Activated gamma-delta T cell treated with anti-CD3 and anti-CD28 coated beads, Interleukin-2, amount 50 U/mL, for 16 hours (primary cell): ENCODE measurements around the gene ELP5.

Experiments used
- DNase-seq: peaks from one replicate; pipeline ENCODE4 v3.0.0-alpha.2; 2020; ENCODE audit warnings: low read depth

Gene ELP5

GRCh38 chr17:7285679-7286078 lies 33.7 kb downstream of the ELP5 start:
- DNase-seq = no peak

- DNase-seq = no peak
Measured at GRCh38 chr17:7289256-7290032, 37.4 kb downstream of the ELP5 start.

- no peak for DNase-seq
Measured at GRCh38 chr17:7290166-7290565, 38.2 kb downstream of the ELP5 start.

- DNase-seq = no peak
Measured at GRCh38 chr17:7290685-7291084, 38.7 kb downstream of the ELP5 start.

- DNase-seq = no peak
Measured at GRCh38 chr17:7292194-7292593, 40.2 kb downstream of the ELP5 start.

GRCh38 chr17:7292729-7293128 lies 40.7 kb downstream of the ELP5 start:
- no peak for DNase-seq

- DNase-seq = no peak
Measured at GRCh38 chr17:7293159-7293558, 41.1 kb downstream of the ELP5 start.

- no peak for DNase-seq
Measured at GRCh38 chr17:7293816-7294613, 42.0 kb downstream of the ELP5 start.

GRCh38 chr17:7294614-7295153 lies 42.7 kb downstream of the ELP5 start, which contains the start of gene YBX2:
TSS of gene YBX2 (minus strand) at chr17:7294639. CDS start at chr17:7294500, 139 bp downstream.
- DNase-seq = peak; percentile 56

GRCh38 chr17:7295230-7296180 lies 43.5 kb downstream of the ELP5 start:
- DNase-seq = no peak

- peak; percentile 45 for DNase-seq
Measured at GRCh38 chr17:7296189-7296861, 44.3 kb downstream of the ELP5 start.

GRCh38 chr17:7304179-7304578 lies 52.2 kb downstream of the ELP5 start:
- DNase-seq = no peak

- peak; percentile 100 for DNase-seq
Measured at GRCh38 chr17:7306911-7307685, 55.1 kb downstream of the ELP5 start, which contains the start of gene EIF5A. TSS of gene EIF5A (plus strand) at chr17:7307628. CDS start at chr17:7309636, 2,008 bp downstream.

- no peak for DNase-seq
Measured at GRCh38 chr17:7307686-7308624, 55.9 kb downstream of the ELP5 start.

GRCh38 chr17:7308625-7309433 lies 56.8 kb downstream of the ELP5 start:
- peak; percentile 85 for DNase-seq
